Measurements from ENCODE around the gene COA8. TPM values are rescaled to one million over a fixed set of nuclear protein-coding genes. Genes with fewer than 3 reads are reported as not detected.

COA8 gene
- total and polyA plus RNA-seq, 2 of the 8 experiments (the other 6 are each of a cell fraction or from before 2014, with no cell fraction given) = 7.1 to 35.5 TPM

- TF ChIP-seq CHD7 (IDR thresholded peaks at IDR 0.05; ENCODE audit: insufficient replicate concordance, low read length) (no peak), ASH2L (IDR thresholded peaks at IDR 0.05; ENCODE audit: low read length) (no peak), JUN (IDR thresholded peaks at IDR 0.05; ENCODE audit: low read depth, low read length) (no peak), JUND (IDR thresholded peaks at IDR 0.05; ENCODE audit: low read length) (no peak), CREB1 (IDR thresholded peaks at IDR 0.05) (no peak), SIX5 (IDR thresholded peaks at IDR 0.05; ENCODE audit: low read depth, low read length) (no peak), TAF1 (IDR thresholded peaks at IDR 0.05; ENCODE audit: low read depth, low read length) (no peak), CEBPB (IDR thresholded peaks at IDR 0.05; ENCODE audit: low read depth, low read length) (no peak), RFX5 (IDR thresholded peaks at IDR 0.05; ENCODE audit: borderline replicate concordance, low read depth, low read length) (no peak), NRF1 (IDR thresholded peaks at IDR 0.05; ENCODE audit: low read depth, low read length) (no peak), KDM5A (IDR thresholded peaks at IDR 0.05; ENCODE audit: low read length) (no peak), TAF7 (optimal IDR thresholded peaks at IDR 0.05; ENCODE audit: borderline replicate concordance, low read depth, low read length) (no peak)
Observed at GRCh38 chr14:103556946-103557758, 5.6 kb upstream of the COA8 start (continued).

Data from H1 (cell line).